Natural killer cell (primary cell): ENCODE results near the gene SKP2. TPM values are rescaled to one million over a fixed set of nuclear protein-coding genes. Genes with fewer than 3 reads are reported as not detected.

Experiments
- ATAC-seq, 3 donors: fragments of 150-1000 bp in 2 of 3; fragments of 200-7000 bp in 1 of 3; cut with Tn5 transposase; 1 replicate in 1 of 3; 2 replicates in 2 of 3; pipeline ENCODE4 v1.10.0; 2021; ENCODE audit warnings: mild to moderate bottlenecking in 2 of 3, moderate library complexity in 2 of 3
- DNase-seq, 2 donors: peaks; one replicate each; pipeline versions ENCODE4 v3.0.0 to v3.0.0-alpha.2; 2013 to 2021; ENCODE audit warnings: mixed read lengths in 1 of 2
- H3K27ac ChIP-seq: one replicate; pipeline ENCODE4 v1.5.1; 2013; ENCODE audit warnings: mild to moderate bottlenecking, low read length
- H3K27me3 ChIP-seq: one replicate; pipeline ENCODE4 v1.6.1; 2013; ENCODE audit warnings: low read length; ENCODE audit not compliant: control insufficient read depth, insufficient read depth
- H3K36me3 ChIP-seq: one replicate; pipeline ENCODE4 v1.6.1; 2013; ENCODE audit warnings: low read length; ENCODE audit not compliant: control insufficient read depth, insufficient read depth
- H3K4me1 ChIP-seq: one replicate; pipeline ENCODE4 v1.6.1; 2013; ENCODE audit warnings: low read length; ENCODE audit not compliant: control insufficient read depth, insufficient read depth
- H3K4me3 ChIP-seq: one replicate; pipeline ENCODE4 v1.5.1; 2013; ENCODE audit warnings: low read length
- H3K9me3 ChIP-seq: one replicate; pipeline ENCODE4 v1.6.1; 2013; ENCODE audit warnings: low read length; ENCODE audit not compliant: control insufficient read depth, insufficient read depth
- H3K27ac Mint-ChIP-seq, 2 donors: one replicate each; pipeline ENCODE4 v1.8.0; 2022; ENCODE audit warnings: mild to moderate bottlenecking in 2 of 2, mixed read lengths in 2 of 2, moderate library complexity in 1 of 2
- H3K27me3 Mint-ChIP-seq, 2 donors: one replicate each; pipeline ENCODE4 v1.8.0; 2022; ENCODE audit warnings: low read depth in 2 of 2, mixed read lengths in 2 of 2
- H3K36me3 Mint-ChIP-seq: one replicate; pipeline ENCODE4 v1.8.0; 2022; ENCODE audit warnings: mixed read lengths
- H3K4me1 Mint-ChIP-seq, 2 donors: one replicate each; pipeline ENCODE4 v1.8.0; 2022; ENCODE audit warnings: mixed read lengths in 2 of 2
- H3K4me3 Mint-ChIP-seq: one replicate; pipeline ENCODE4 v1.8.0; 2022; ENCODE audit warnings: mild to moderate bottlenecking, moderate library complexity, mixed read lengths
- H3K9me3 Mint-ChIP-seq, 2 donors: one replicate each; pipeline ENCODE4 v1.8.0; 2022; ENCODE audit warnings: mixed read lengths in 2 of 2
- CTCF ChIP-seq: fragments of 200-600 bp; IDR thresholded peaks from one replicate; pipeline ENCODE4 v1.8.0; 2022; ENCODE audit warnings: antibody characterized with exemption
- whole genome bisulfite sequencing: methylation state at CpG from one replicate; pipeline ENCODE4 v1.1.7; 2013; ENCODE audit warnings: missing lambda C conversion rate; ENCODE audit not compliant: insufficient coverage; 5-methylcytosine and 5-hydroxymethylcytosine counted together
- intact Hi-C: fragments of 100-400 bp; cut with micrococcal nuclease; formaldehyde crosslinking; loops from one replicate; pipeline ENCODE4 v1.14.2; 2022
- total RNA-seq, 4 donors: library from RNA; stranded (reverse); fragments of 120-200 nt in 1 of 4; gene quantifications; one replicate each; pipeline versions ENCODE4 v1.2.3 to v1.2.4, GENCODE V29; 2013 to 2022

Gene SKP2
- total RNA-seq, 3 donors from 2014 or later (not counting 1 experiment from before 2014, with no cell fraction given), result 12.0 to 20.5 (median 15.0) TPM

DNA sequence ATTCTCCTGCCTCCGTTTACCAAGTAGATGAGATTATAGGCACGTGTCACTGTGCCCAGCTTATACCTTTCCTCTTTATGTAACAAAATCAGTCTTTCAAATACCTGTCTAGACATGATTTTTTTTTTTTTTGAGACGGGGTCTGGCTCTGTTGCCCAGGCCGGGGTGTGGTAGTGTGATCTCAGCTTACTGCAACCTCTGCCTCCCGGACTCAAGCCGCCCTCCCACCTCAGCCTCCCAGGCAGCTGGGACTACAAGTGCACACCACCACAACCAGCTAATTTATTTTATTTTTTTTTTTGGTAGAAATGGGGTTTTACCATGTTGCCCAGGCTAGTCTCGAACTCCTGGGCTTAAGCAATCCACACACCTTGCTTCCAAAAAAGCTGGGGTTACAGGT is 76.6 kb downstream of the SKP2 start:
- ATAC-seq, result no peak
- no peaks in the 10 kb centered on the region for H3K9me3 Mint-ChIP-seq
- H3K36me3 Mint-ChIP-seq, result peaks cover 6% of the 10 kb centered on the region
- TF ChIP-seq CTCF, result no peak
- Histone ChIP-seq H3K27ac (no peak overlapping the region), H3K36me3 (peaks cover 2% of the 10 kb centered on the region), H3K27me3 (no peaks in the 10 kb centered on the region), H3K4me3 (no peak overlapping the region), H3K4me1 (no peaks in the 10 kb centered on the region), H3K9me3 (no peaks in the 10 kb centered on the region)
- WGBS, result over 99% methylated on average over 7 of the region's 7 CpGs
- intact Hi-C loops, result no loop called here
- no peak overlapping the region for H3K27ac Mint-ChIP-seq
- H3K4me1 Mint-ChIP-seq, result peaks cover 0 to 6% of the 10 kb centered on the region in 2 donors
- H3K27me3 Mint-ChIP-seq, result no peaks in the 10 kb centered on the region
- no peak overlapping the region for H3K4me3 Mint-ChIP-seq
- no peak for DNase-seq

DNA sequence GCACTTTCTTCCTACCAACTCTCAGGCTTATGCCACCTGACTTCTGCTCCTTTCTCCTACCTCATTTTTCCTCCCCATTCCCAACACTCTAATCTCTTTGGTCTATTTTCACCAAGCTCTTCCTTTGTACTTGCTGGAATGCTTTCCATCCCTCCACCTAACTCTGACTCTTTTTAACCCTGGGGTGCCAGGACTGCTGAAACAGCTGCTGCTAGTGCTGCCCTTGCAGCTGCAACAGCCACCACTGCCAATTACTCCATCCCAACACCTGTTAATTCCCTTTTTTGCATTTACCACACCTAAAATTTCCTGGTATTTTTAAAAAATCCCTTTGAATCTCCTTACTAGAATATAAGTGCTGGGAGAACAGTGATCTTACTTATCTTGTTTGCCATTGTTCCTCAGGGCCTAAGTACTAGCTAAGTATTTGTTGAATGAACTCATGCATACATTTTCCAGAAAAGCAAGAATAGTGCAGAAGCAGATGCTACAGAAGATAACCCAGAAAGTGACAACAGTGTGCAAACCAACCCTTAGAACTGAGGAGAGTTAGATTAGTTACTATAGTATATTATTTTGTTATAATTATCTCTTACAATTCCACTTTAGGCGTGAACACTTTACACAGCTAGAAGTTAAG is 78.4 kb downstream of the SKP2 start:
- Mint-ChIP-seq H3K36me3 (peaks cover 6% of the 10 kb centered on the region), H3K9me3 (no peaks in the 10 kb centered on the region), H3K27me3 (no peaks in the 10 kb centered on the region), H3K4me3 (no peak overlapping the region), H3K27ac (no peak overlapping the region), H3K4me1 (peaks cover 0 to 6% of the 10 kb centered on the region in 2 donors)
- Histone ChIP-seq H3K9me3 (no peaks in the 10 kb centered on the region), H3K36me3 (no peaks in the 10 kb centered on the region), H3K4me3 (no peak overlapping the region), H3K4me1 (no peaks in the 10 kb centered on the region), H3K27ac (no peak overlapping the region), H3K27me3 (no peaks in the 10 kb centered on the region)
- 100% methylated on average over 1 of the region's 1 CpG for WGBS
- ATAC-seq (no peak), DNase-seq (no peak)
- intact Hi-C loops, result no loop called here
- TF ChIP-seq CTCF, result no peak

- no peaks in the 10 kb centered on the region for H3K27me3 Mint-ChIP-seq
- no peaks in the 10 kb centered on the region for H3K27me3 ChIP-seq
- intact Hi-C loops, result no loop called here
- no peaks in the 10 kb centered on the region for H3K4me1 ChIP-seq
- DNase-seq (no peak), ATAC-seq (no peak)
- H3K9me3 Mint-ChIP-seq, result no peaks in the 10 kb centered on the region
- no peaks in the 10 kb centered on the region for H3K36me3 ChIP-seq
- H3K36me3 Mint-ChIP-seq, result no peaks in the 10 kb centered on the region
- TF ChIP-seq CTCF, result no peak
- peaks cover 7 to 13% of the 10 kb centered on the region in 2 donors for H3K4me1 Mint-ChIP-seq
- H3K9me3 ChIP-seq, result no peaks in the 10 kb centered on the region
- H3K4me3 ChIP-seq, result no peak overlapping the region
- H3K27ac ChIP-seq, result no peak overlapping the region
- 90% methylated on average over 3 of the region's 3 CpGs for WGBS
- no peak overlapping the region for H3K4me3 Mint-ChIP-seq
- H3K27ac Mint-ChIP-seq, result no peak overlapping the region
Measured at GRCh38 chr5:36232533-36232932, 80.6 kb downstream of the SKP2 start.

Other genes with a start within 250 kb of the SKP2 start
- not detected for gene CAPSL, start 213.5 kb upstream of the SKP2 start, total RNA-seq
- not detected for gene UGT3A1, start 160.7 kb upstream of the SKP2 start, total RNA-seq
- under 1 TPM in 2 of 3 donors, not detected in 1; 0.25 TPM for gene UGT3A2, start 85.2 kb upstream of the SKP2 start, total RNA-seq
- 1 to 10 TPM; 6.9 to 9.8 (median 9.6) TPM for gene LMBRD2, start 224 bp upstream of the SKP2 start, total RNA-seq
- gene NADK2, start 89.8 kb downstream of the SKP2 start, total RNA-seq, result 10 to 100 TPM; 13.1 to 16.2 (median 14.3) TPM
- gene RANBP3L, start 149.8 kb downstream of the SKP2 start, total RNA-seq, result not detected